Measurements from ENCODE around the gene SAA2. TPM values are rescaled to one million over a fixed set of nuclear protein-coding genes. Genes with fewer than 3 reads are reported as not detected.
"Not testable (repeated sequence)": the region's sequence is repeated elsewhere in the genome, so short reads cannot be mapped to it uniquely, and the experiment has no call there.

Gene SAA2
- total and polyA plus RNA-seq, 2 of the 4 experiments (the other 2 are of a cell fraction) = not detected

- H3K9me3 ChIP-seq (ENCODE audit: control insufficient read depth, insufficient read depth, low read length); H2BK20ac ChIP-seq (ENCODE audit: low read depth, low read length); H2AK9ac ChIP-seq (replicated peaks; ENCODE audit: low read depth, low read length, poor library complexity); H3K4me2 ChIP-seq (ENCODE audit: low read depth, low read length); CTCF ChIA-PET; H3K36me3 ChIP-seq (ENCODE audit: control insufficient read depth, insufficient read depth, low read length); H3K14ac ChIP-seq (replicated peaks; ENCODE audit: low read depth, low read length); H3K4me1 ChIP-seq (ENCODE audit: control insufficient read depth, insufficient read depth, low read length); H3K9ac ChIP-seq (ENCODE audit: low read depth, low read length); H2BK5ac ChIP-seq (ENCODE audit: low read depth, low read length, poor library complexity, severe bottlenecking); BruUV-seq (replicated peaks); H2BK120ac ChIP-seq (ENCODE audit: low read depth, low read length); H3K4me3 ChIP-seq (ENCODE audit: insufficient read depth, low read depth, low read length); H3K79me1 ChIP-seq (ENCODE audit: low read depth in 1 of 2, low read length in 2 of 2); H3K4ac ChIP-seq (ENCODE audit: low read depth, low read length); ATAC-seq (ENCODE audit: low read depth); H2BK15ac ChIP-seq (ENCODE audit: low read depth, low read length); H4K8ac ChIP-seq (ENCODE audit: low read depth in 2 of 2, low read length in 2 of 2); H4K5ac ChIP-seq (ENCODE audit: low read depth, low read length); dilution Hi-C loops (cut with HindIII; ENCODE audit: low sequenced_read_pairs, unreplicated experiment); H4K20me1 ChIP-seq (ENCODE audit: insufficient read depth, low read length); H3K27ac ChIP-seq (ENCODE audit: insufficient read depth, low read length); POLR2A ChIA-PET (ENCODE audit: unreplicated experiment); H3K18ac ChIP-seq (ENCODE audit: low read depth, low read length); H4K91ac ChIP-seq (ENCODE audit: insufficient read depth, low read depth, low read length); H2AK5ac ChIP-seq (ENCODE audit: low read depth, low read length); DNase-seq; in situ Hi-C loops (cut with MboI; ENCODE audit: low sequenced_read_pairs); H3K56ac ChIP-seq (ENCODE audit: extremely low read depth, insufficient read depth, low read length); intact Hi-C loops (cut with micrococcal nuclease); H3K9me1 ChIP-seq (ENCODE audit: insufficient read depth, low read length); H3K23ac ChIP-seq (ENCODE audit: low read depth, low read length); H3K27me3 ChIP-seq (ENCODE audit: control insufficient read depth, insufficient read depth, low read length); H2AFZ ChIP-seq (replicated peaks; ENCODE audit: low read length, poor library complexity): not testable (repeated sequence)
- 69% methylated on average over 5 of the region's 11 CpGs; no CpG with 5 or more reads in 1 of the 2 experiments for WGBS, 2 experiments (ENCODE audit: extremely low coverage in 2 of 2, insufficient read length in 1 of 2)
Measured at GRCh38 chr11:18246379-18247190, 1.9 kb downstream of the SAA2 start.

Measured in IMR-90 (cell line).